ENCODE data around the gene LAMA3.

DNA sequence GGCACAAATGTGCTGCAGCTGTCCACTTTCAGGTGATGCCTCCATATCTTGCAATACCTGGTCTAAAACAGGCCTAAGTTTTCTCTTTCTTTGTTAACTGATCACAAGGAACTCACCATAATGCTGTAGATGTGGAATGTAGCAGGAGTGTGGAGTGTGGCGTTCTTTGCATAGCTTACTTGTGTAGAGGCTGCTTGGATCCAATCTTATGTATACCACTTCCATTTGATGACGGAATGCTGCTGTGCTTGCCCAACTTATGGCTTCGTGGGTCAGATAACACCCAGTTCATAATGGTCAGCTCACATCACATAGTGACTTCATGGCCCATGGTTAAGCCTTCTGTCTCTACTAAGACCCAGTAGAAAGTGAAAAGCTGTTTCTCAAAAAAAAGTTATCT lies 114.5 kb downstream of the LAMA3 start:
- TF ChIP-seq, protein P1, sequence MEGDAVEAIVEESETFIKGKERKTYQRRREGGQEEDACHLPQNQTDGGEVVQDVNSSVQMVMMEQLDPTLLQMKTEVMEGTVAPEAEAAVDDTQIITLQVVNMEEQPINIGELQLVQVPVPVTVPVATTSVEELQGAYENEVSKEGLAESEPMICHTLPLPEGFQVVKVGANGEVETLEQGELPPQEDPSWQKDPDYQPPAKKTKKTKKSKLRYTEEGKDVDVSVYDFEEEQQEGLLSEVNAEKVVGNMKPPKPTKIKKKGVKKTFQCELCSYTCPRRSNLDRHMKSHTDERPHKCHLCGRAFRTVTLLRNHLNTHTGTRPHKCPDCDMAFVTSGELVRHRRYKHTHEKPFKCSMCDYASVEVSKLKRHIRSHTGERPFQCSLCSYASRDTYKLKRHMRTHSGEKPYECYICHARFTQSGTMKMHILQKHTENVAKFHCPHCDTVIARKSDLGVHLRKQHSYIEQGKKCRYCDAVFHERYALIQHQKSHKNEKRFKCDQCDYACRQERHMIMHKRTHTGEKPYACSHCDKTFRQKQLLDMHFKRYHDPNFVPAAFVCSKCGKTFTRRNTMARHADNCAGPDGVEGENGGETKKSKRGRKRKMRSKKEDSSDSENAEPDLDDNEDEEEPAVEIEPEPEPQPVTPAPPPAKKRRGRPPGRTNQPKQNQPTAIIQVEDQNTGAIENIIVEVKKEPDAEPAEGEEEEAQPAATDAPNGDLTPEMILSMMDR (IDR thresholded peaks at IDR 0.05) = no peak
- TF ChIP-seq SIN3A (IDR thresholded peaks at IDR 0.05; ENCODE audit: borderline replicate concordance, insufficient read depth, low read depth, low read length) (no peak), POLR2AphosphoS5 (IDR thresholded peaks at IDR 0.05; ENCODE audit: low read depth, low read length) (no peak), TCF7L2 (IDR thresholded peaks at IDR 0.05; ENCODE audit: low read depth, low read length) (no peak)
- TF ChIP-seq, protein P2, sequence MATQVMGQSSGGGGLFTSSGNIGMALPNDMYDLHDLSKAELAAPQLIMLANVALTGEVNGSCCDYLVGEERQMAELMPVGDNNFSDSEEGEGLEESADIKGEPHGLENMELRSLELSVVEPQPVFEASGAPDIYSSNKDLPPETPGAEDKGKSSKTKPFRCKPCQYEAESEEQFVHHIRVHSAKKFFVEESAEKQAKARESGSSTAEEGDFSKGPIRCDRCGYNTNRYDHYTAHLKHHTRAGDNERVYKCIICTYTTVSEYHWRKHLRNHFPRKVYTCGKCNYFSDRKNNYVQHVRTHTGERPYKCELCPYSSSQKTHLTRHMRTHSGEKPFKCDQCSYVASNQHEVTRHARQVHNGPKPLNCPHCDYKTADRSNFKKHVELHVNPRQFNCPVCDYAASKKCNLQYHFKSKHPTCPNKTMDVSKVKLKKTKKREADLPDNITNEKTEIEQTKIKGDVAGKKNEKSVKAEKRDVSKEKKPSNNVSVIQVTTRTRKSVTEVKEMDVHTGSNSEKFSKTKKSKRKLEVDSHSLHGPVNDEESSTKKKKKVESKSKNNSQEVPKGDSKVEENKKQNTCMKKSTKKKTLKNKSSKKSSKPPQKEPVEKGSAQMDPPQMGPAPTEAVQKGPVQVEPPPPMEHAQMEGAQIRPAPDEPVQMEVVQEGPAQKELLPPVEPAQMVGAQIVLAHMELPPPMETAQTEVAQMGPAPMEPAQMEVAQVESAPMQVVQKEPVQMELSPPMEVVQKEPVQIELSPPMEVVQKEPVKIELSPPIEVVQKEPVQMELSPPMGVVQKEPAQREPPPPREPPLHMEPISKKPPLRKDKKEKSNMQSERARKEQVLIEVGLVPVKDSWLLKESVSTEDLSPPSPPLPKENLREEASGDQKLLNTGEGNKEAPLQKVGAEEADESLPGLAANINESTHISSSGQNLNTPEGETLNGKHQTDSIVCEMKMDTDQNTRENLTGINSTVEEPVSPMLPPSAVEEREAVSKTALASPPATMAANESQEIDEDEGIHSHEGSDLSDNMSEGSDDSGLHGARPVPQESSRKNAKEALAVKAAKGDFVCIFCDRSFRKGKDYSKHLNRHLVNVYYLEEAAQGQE (IDR thresholded peaks at IDR 0.05; ENCODE audit: insufficient read depth in 1 of 2, low read depth in 2 of 2, low read length in 1 of 2) = no peak

Data from Panc1 (cell line).